GM12891 (cell line): Measurements from ENCODE around the gene SLC26A1. TPM values are rescaled to one million over a fixed set of nuclear protein-coding genes. Genes with fewer than 3 reads are reported as not detected.

ENCODE experiments used
- DNase-seq: peaks from one replicate; pipeline ENCODE4 v3.0.0; 2011; ENCODE audit warnings: low spot score; ENCODE audit not compliant: insufficient read length
- FAIRE-seq: peaks from 2 replicates; lab custom pipeline; 2011; peaks lifted over from hg19 to GRCh38; lab: Jason Lieb, UNC
- PAX5 ChIP-seq: IDR thresholded peaks from 2 replicates; pipeline ENCODE4 v1.6.1; 2011; ENCODE audit warnings: low read length, moderate library complexity, mild to moderate bottlenecking; ENCODE audit not compliant: insufficient read depth, severe bottlenecking
- POLR2A ChIP-seq: IDR thresholded peaks from 2 replicates; pipeline ENCODE4 v1.6.1; 2011; ENCODE audit warnings: low read depth, low read length, control low read depth
- POLR2AphosphoS5 ChIP-seq: IDR thresholded peaks from 2 replicates; pipeline ENCODE4 v1.6.1; 2011; ENCODE audit warnings: low read depth, low read length, control low read depth
- POU2F2 ChIP-seq: IDR thresholded peaks from 2 replicates; pipeline ENCODE4 v1.6.1; 2011; ENCODE audit warnings: low read depth, mild to moderate bottlenecking, control low read depth, low read length, moderate library complexity
- SPI1 ChIP-seq: IDR thresholded peaks from 2 replicates; pipeline ENCODE4 v1.6.1; 2011; ENCODE audit warnings: low read depth, low read length, control low read depth
- TAF1 ChIP-seq: IDR thresholded peaks from 2 replicates; pipeline ENCODE4 v1.6.1; 2011; ENCODE audit warnings: low read depth, low read length, control low read depth
- polyA plus RNA-seq: library from polyadenylated mRNA; unstranded; fragments of >200 nt; gene quantifications from one replicate; pipeline ENCODE4 v1.2.1, GENCODE V29; 2012; ENCODE audit warnings: low read depth, missing spikeins, inconsistent platforms; ENCODE audit not compliant: missing spikeins

SLC26A1 gene
- 0.23 TPM for polyA plus RNA-seq

- DNase-seq (no peak), FAIRE-seq (no peak)
- TF ChIP-seq TAF1 (no peak), POU2F2 (no peak), POLR2A (no peak), SPI1 (no peak), POLR2AphosphoS5 (no peak), PAX5 (no peak)
These were observed at the start of gene SLC26A1 for GRCh38 chr4:993111-994029. SLC26A1 (minus strand) TSS chr4:993404; CDS start chr4:991703, 1,701 bp downstream.

- DNase-seq, result no peak
- no peak for FAIRE-seq
- no peak for TF ChIP-seq SPI1
- no peak for TF ChIP-seq POLR2AphosphoS5
These were observed 49.3 kb upstream of the SLC26A1 start for GRCh38 chr4:1042352-1043055.

- FAIRE-seq (no peak), DNase-seq (no peak)
- TF ChIP-seq POLR2AphosphoS5, result no peak
- TF ChIP-seq PAX5, result no peak
- no peak for TF ChIP-seq POLR2A
- no peak for TF ChIP-seq POU2F2
- TF ChIP-seq SPI1, result no peak
- TF ChIP-seq TAF1, result no peak
These were observed 48.7 kb upstream of the SLC26A1 start for GRCh38 chr4:1041936-1042330.

GRCh38 chr4:1041147-1041935 is 48.1 kb upstream of the SLC26A1 start:
- no peak for FAIRE-seq
- TF ChIP-seq TAF1, result no peak
- no peak for TF ChIP-seq POLR2AphosphoS5
- no peak for TF ChIP-seq POLR2A
- TF ChIP-seq PAX5, result no peak
- TF ChIP-seq POU2F2, result no peak
- no peak for TF ChIP-seq SPI1
- DNase-seq, result no peak

GRCh38 chr4:1040344-1041146 is 47.3 kb upstream of the SLC26A1 start:
- TF ChIP-seq POLR2A (no peak), TAF1 (no peak), SPI1 (no peak), POU2F2 (no peak), POLR2AphosphoS5 (no peak), PAX5 (no peak)
- no peak for DNase-seq
- FAIRE-seq, result no peak

GRCh38 chr4:1039493-1040343 is 46.5 kb upstream of the SLC26A1 start:
- TF ChIP-seq POLR2AphosphoS5, result no peak
- TF ChIP-seq TAF1, result no peak
- TF ChIP-seq SPI1, result no peak
- no peak for TF ChIP-seq POLR2A
- FAIRE-seq (no peak), DNase-seq (no peak)

- DNase-seq (no peak), FAIRE-seq (no peak)
- no peak for TF ChIP-seq POLR2A
- TF ChIP-seq SPI1, result no peak
- no peak for TF ChIP-seq POLR2AphosphoS5
- TF ChIP-seq PAX5, result no peak
These were observed 45.8 kb upstream of the SLC26A1 start for GRCh38 chr4:1038948-1039492.
